IPS-NIHi11 (cell line): Measurements from ENCODE around the gene WNT11.

Experiments
- DNase-seq: peaks from one replicate; pipeline ENCODE4 v3.0.0; 2012; ENCODE audit warnings: mixed read lengths, low spot score

The WNT11 gene

DNA sequence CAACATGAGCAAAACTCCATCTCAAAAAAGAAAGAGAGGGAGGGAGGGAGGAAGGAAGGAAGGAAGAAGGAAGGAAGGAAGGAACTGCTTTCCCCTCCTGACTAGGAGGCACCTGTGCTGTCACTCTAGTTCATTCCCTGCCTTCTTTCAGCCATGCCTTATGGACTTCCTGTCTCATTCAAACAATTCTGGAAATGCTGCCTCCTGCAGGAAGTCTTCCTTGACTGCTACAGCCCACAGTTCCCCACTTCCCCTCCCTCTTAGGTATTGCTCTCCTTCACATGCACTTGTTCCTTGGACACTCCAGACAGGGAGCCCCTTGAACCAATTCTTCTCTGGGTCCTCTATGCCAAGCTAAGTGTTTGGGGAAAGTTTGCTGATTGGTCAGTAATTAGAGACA lies 31.6 kb upstream of the WNT11 start:
- peak; percentile 55 for DNase-seq

GRCh38 chr11:76237000-76237649 lies 30.8 kb upstream of the WNT11 start:
- no peak for DNase-seq

DNA sequence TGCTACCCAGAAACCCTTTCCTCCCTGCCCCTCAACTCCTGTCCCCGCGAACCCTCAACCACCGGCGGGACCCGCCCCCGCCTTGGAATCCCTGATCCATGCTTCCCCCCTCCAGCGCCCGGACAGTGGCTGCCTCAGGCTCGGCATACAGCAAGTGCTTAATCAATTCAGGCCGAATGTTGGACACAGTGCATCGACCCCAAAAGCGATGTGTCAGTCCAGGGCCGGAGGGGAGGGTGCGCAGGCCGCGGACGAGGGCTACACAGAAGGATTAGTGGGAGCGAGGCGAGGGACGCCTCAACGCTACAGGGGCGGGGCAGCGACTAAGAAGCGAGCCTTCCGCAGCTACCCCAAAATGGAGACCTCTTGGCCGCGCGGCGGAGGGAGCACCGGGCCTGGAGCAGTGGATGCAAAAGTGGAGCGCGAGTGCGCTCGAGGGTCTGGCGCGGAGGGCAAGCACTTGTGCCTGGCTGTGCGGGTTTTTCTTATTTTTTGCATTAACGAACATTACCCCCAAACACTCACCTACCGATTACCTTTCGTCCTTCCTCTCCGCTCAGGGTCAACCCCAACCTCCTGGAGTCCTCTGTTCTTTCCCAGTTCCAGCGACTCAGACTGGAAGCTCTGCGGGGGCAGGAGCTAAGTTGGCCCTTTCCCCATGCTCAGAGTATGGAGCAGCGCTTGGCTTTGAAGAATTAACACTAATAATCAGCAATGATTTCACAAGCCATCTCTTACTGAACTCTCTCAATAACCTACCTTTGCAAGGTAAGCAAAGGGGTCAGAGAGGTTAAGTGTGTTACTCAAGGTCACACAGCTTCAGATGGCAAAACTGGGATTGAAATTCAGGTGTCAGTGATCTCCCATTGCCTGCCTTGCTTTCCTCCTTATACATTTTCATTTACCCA lies 30.0 kb upstream of the WNT11 start:
- peak; percentile 76 for DNase-seq

GRCh38 chr11:76235233-76236091 lies 29.2 kb upstream of the WNT11 start:
- DNase-seq: peak; percentile 97

GRCh38 chr11:76234416-76235232 lies 28.3 kb upstream of the WNT11 start:
- no peak for DNase-seq

DNA sequence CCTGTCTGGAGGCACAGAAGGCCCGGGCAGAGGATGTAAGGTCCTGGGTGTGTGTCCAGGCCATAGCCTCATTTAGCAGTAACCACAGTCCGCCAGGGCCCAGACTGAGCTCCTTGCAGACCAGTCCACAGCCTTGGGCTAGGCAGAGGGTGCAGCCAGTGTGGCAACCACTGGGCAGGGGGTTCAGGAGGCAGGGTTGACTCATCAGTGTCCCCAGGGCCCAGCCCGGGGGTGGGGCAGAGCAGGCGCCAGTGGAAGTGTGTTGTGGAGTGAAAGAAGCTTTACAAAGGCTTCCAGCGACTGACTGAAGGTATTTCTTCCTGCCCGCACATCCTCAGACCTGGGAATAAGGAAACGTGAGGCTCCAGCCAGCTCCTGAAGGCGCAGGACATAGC lies 27.7 kb upstream of the WNT11 start:
- DNase-seq: no peak

- DNase-seq: no peak
Measured at GRCh38 chr11:76233196-76233921, 27.1 kb upstream of the WNT11 start.

DNA sequence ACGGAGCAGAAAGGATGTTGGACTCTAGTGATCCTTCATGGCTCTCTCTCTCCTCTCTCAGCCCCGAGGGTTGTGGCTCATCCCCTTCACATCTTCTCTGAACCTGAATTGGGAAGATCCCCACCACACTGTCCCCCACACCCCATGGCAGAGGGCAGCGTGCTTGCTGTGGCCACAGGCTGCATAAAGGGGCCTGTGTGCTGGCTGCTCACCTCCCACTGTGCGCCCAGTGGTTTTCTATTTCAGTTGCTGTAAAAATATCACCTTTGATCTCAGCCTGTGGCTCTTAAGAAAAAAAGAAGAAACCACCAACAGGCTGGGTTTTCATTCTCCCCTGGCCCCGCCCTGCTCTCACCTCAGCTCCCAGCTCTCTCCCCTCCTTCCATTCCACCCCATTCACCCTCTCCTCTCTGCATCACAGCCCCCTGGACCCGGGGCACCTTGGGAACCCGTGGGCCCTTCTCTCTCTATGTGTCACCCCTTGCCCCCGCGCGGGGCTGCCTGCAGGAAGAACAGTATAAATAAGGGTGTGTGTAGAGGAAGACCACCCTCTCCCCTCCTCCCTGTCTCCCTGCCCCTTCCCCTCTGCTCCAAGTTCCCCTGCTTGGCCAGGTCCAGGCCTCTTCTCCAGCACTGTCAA lies 25.8 kb upstream of the WNT11 start:
- no peak for DNase-seq

GRCh38 chr11:76231121-76231738 lies 24.9 kb upstream of the WNT11 start:
- no peak for DNase-seq

GRCh38 chr11:76230392-76230791 lies 24.1 kb upstream of the WNT11 start:
- DNase-seq: no peak

DNA sequence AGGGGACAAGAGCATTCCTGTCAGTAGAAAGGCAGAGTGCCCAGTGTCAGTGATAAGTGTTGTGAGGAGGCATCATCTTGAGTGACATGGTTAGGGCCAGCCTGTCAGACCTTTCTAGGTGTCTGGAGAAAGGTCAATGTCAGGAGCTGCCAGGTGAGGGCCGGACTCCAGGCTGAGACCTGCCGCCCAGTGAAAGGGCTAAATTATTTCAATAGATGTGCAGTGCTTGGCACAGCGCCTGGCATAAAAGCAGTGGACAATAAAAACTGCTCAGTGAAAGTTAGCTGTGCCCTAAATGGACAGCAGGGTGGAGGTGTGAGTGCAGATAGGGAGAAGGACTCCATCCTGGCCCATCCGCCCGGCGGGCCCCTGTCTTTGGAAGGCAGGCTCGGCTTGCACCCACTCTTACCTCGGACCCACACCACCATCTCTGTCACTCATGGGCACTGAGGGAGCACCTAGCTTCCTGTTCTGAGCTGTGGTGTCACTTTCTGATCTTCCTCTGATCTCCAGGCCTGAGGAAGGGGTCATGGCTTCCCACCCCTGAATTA lies 23.5 kb upstream of the WNT11 start:
- DNase-seq: no peak

DNA sequence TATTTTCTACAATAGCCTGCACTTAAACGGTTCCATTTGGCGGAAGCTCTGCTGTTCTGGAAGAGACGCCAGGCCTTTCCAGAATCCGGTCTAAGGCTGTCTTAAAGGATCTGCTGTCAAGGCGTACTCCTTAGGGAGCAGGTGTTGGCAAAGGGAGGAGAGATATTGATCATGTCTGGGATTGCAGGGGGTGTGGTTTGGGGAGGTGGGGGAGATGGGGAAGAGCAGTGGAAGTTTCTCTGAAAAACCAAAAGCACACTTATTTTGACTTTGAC lies 22.5 kb upstream of the WNT11 start:
- no peak for DNase-seq

- no peak for DNase-seq
Measured at GRCh38 chr11:76228071-76228874, 22.0 kb upstream of the WNT11 start.

- DNase-seq: no peak
Measured at GRCh38 chr11:76226626-76227025, 20.3 kb upstream of the WNT11 start.

- no peak for DNase-seq
Measured at GRCh38 chr11:76225122-76225611, 18.9 kb upstream of the WNT11 start.

DNA sequence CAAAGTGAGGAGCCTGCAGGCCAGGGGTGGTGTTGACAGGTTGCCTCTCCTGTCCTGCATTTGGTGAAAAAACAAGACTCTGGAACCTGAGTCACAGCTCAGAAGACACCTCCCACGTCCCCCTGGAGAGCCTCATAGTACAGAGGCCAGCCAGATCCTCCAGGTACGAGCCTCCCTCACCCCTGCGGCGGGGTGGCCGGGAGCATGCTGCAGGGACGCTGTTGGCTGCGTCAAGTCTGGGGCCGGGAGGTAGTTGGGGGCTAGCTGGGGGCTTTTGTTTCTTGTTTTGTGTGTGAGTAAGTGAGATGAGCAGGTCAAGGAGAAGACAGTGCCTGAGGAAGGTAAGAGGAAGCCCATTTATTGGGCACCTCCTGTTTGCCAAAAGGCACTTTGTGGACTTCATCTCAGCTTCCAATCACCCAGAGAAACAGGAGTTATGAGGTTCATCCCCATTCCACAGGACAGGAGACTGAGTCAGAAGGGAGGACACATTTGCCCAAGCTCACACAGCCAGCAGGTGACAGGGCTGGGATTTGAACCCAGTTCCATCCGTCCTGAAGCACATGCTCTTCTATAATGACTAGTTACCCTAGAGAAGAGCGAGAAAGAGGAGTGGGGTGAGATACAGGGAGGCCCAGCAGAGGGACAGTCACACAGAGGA lies 18.3 kb upstream of the WNT11 start:
- DNase-seq: no peak

DNA sequence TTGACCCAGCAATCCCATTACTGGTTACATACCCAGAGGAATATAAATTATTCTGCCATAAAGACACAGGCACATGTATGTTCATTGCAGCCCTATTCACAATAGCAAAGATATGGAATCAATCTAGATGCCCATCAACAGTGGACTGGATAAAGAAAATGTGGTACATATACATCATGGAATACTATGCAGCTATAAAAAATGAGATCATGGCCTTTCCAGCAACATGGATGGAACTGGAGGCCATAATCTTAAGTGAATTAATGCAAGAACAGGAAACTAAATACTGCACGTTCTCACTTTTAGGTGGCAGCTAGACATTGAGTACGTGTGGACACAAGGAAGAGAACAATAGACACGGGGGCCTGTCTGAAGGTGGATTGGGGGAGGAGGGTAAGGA lies 15.1 kb upstream of the WNT11 start:
- no peak for DNase-seq

DNA sequence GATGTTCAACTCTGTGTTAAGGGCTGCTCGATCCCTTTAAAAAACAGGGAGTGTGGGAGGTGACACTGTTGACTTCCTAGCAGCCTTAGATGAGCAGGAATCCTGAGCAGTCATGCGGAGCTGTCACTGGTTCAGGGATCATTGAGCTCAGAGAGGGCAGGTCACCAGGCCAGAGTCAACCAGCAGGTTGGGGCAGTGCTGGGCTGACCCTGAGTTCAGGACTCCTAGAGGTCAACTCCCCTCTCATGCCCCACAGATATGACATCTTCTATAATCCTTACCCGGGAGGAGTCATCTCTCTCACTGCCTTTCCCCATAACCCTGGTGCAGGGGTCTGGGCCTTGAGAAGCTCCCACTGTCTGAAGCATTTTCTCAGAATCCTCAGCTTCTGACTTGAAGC lies 12.9 kb upstream of the WNT11 start:
- no peak for DNase-seq
